Breast epithelium (tissue), 3 donors: ENCODE data around the gene SLC7A5.

ENCODE experiments used
- POLR2A ChIP-seq: fragments of 450-650 bp; IDR thresholded peaks from one replicate; pipeline ENCODE4 v1.6.1; 2016; ENCODE audit warnings: antibody characterized with exemption, mild to moderate bottlenecking, moderate library complexity
- POLR2AphosphoS5 ChIP-seq, 3 donors: sonication (generic); formaldehyde crosslinking; IDR thresholded peaks; one replicate each; pipeline ENCODE4 v1.6.1; 2017; ENCODE audit warnings: antibody characterized with exemption in 3 of 3
- TF ChIP-seq, protein P1 (sequence below), 3 donors: fragments of 450-650 bp; IDR thresholded peaks; one replicate each; pipeline ENCODE4 v1.5.1; 2016 to 2017; ENCODE audit warnings: antibody characterized with exemption in 3 of 3, mild to moderate bottlenecking in 3 of 3, moderate library complexity in 3 of 3

GRCh38 chr16:87835882-87836331 lies 33.4 kb downstream of the SLC7A5 start:
- TF ChIP-seq, protein P1, sequence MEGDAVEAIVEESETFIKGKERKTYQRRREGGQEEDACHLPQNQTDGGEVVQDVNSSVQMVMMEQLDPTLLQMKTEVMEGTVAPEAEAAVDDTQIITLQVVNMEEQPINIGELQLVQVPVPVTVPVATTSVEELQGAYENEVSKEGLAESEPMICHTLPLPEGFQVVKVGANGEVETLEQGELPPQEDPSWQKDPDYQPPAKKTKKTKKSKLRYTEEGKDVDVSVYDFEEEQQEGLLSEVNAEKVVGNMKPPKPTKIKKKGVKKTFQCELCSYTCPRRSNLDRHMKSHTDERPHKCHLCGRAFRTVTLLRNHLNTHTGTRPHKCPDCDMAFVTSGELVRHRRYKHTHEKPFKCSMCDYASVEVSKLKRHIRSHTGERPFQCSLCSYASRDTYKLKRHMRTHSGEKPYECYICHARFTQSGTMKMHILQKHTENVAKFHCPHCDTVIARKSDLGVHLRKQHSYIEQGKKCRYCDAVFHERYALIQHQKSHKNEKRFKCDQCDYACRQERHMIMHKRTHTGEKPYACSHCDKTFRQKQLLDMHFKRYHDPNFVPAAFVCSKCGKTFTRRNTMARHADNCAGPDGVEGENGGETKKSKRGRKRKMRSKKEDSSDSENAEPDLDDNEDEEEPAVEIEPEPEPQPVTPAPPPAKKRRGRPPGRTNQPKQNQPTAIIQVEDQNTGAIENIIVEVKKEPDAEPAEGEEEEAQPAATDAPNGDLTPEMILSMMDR (IDR thresholded peaks at IDR 0.05), result no peak
- no peak for TF ChIP-seq POLR2AphosphoS5 (IDR thresholded peaks at IDR 0.05)
- TF ChIP-seq POLR2A, result no peak
